ENCODE data around the gene LGALSL.

- TF ChIP-seq EZH2 (IDR thresholded peaks at IDR 0.05; ENCODE audit: insufficient read depth, poor library complexity, severe bottlenecking) = no peak
- no peak for TF ChIP-seq EZH2phosphoT487 (IDR thresholded peaks at IDR 0.05; ENCODE audit: insufficient read depth, low read depth)
Observed at GRCh38 chr2:64489081-64489751, 35.3 kb downstream of the LGALSL start.

Measured in GM23248 (cell line).